Adrenal gland (tissue), 12 donors: Measurements from ENCODE around the gene MKX. TPM values are rescaled to one million over a fixed set of nuclear protein-coding genes. Genes with fewer than 3 reads are reported as not detected.

Experiments
- DNase-seq, 7 donors: peaks; one replicate each; pipeline ENCODE4 v3.0.0-alpha.2; 2019 to 2020
- H3K27ac ChIP-seq, 5 donors: fragments of 200-600 bp; sonication (generic) in 4 of 5; 1 replicate in 3 of 5; 2 replicates in 2 of 5; pipeline versions ENCODE4 v1.5.1 to v1.8.0; 2016 to 2020; ENCODE audit warnings: mild to moderate bottlenecking in 1 of 5
- H3K27me3 ChIP-seq: fragments of 200-600 bp; 2 replicates; pipeline ENCODE4 v1.8.0; 2021
- H3K36me3 ChIP-seq, 2 donors: fragments of 200-600 bp; replicated peaks in 1 of 2; 1 replicate in 1 of 2; 2 replicates in 1 of 2; pipeline versions ENCODE4 v1.5.1 to v1.8.0; 2018 to 2022
- H3K4me1 ChIP-seq, 2 donors: fragments of 200-600 bp; replicated peaks in 1 of 2; 1 replicate in 1 of 2; 2 replicates in 1 of 2; pipeline versions ENCODE4 v1.5.1 to v1.8.0; 2018 to 2021
- H3K4me3 ChIP-seq, 4 donors: fragments of 200-600 bp; sonication (generic) in 3 of 4; one replicate each; pipeline ENCODE4 v1.5.1; 2016 to 2018
- H3K9me3 ChIP-seq, 3 donors: fragments of 200-600 bp; sonication (generic) in 1 of 3; replicated peaks in 1 of 3; 1 replicate in 2 of 3; 2 replicates in 1 of 3; pipeline versions ENCODE4 v1.5.1 to v1.8.0; 2016 to 2021
- POLR2A ChIP-seq, 2 donors: fragments of 450-650 bp; IDR thresholded peaks; one replicate each; pipeline ENCODE4 v1.6.1; 2017; ENCODE audit warnings: antibody characterized with exemption in 2 of 2, mild to moderate bottlenecking in 2 of 2, moderate library complexity in 1 of 2
- WGBS, 4 donors: extraction: QIAGEN DNeasy Blood & Tissue Kit in 2 of 4; methylation state at CpG; one replicate each; pipeline versions ENCODE4 v1.1.5 to v1.1.7; 2013 to 2017; 5-methylcytosine and 5-hydroxymethylcytosine counted together
- intact Hi-C, 2 donors: fragments of 100-400 bp; cut with DNase I; formaldehyde crosslinking; loops; one replicate each; pipeline versions ENCODE4 v1.14.1 to v1.15.0; 2022 to 2023
- polyA plus RNA-seq, 3 donors: library from polyadenylated mRNA; stranded (reverse); fragments of 200-250 nt in 2 of 3; fragments of 350-450 nt in 1 of 3; fragmentation: Illumina TruSeq in 1 of 3; extraction: RNeasy Lipid Tissue Mini Kit (QIAGEN cat#74804) in 1 of 3; gene quantifications; one replicate each; pipeline ENCODE4 v1.2.3, GENCODE V29; 2013 to 2014
- total RNA-seq, 9 donors: library from RNA; depleted of rRNA in 4 of 9; stranded (reverse); fragments of >200 nt in 4 of 9; fragments of 120-200 nt in 1 of 9; fragmentation: NEBNext Ultra II Directional in 1 of 9; extraction: Animal tissue kit (Norgen Biotek cat#: 25700) in 1 of 9; gene quantifications; one replicate each; pipeline versions ENCODE4 v1.1.0 to v1.2.4, GENCODE V29; 2013 to 2023
- TF ChIP-seq, protein P1 (sequence below), 6 experiments: fragments of 450-650 bp in 4 of 6; fragments of 200-600 bp in 2 of 6; sonication (generic) in 1 of 6; IDR thresholded peaks; 1 replicate in 5 of 6; 2 replicates in 1 of 6; pipeline versions ENCODE4 v1.5.1 to v1.8.0; 2016 to 2021; ENCODE audit warnings: antibody characterized with exemption in 6 of 6, mild to moderate bottlenecking in 2 of 6, moderate library complexity in 1 of 6
- donor health status: healthy with polysubstance abuse.
- donor health status: Bipolar disorder and iron deficiency.
- donor health status: DM: yes; HTN: yes; CAD: no.
- donor health status: DM: no; HTN: no; CAD: no.
- donor health status: DM: no; HTN: no; CAD: no.
- donor health status: DM: yes; HTN: yes; CAD: no.

Gene MKX
- total and polyA plus RNA-seq, 12 donors: 0.06 to 5.4 (median 1.3) TPM

- intact Hi-C loops: no loop called here
- Histone ChIP-seq H3K36me3 (no peaks in the 10 kb centered on the region), H3K27ac (no peak overlapping the region), H3K27me3 (no peaks in the 10 kb centered on the region), H3K9me3 (no peaks in the 10 kb centered on the region), H3K4me3 (no peak overlapping the region), H3K4me1 (no peaks in the 10 kb centered on the region)
- TF ChIP-seq, protein P1, sequence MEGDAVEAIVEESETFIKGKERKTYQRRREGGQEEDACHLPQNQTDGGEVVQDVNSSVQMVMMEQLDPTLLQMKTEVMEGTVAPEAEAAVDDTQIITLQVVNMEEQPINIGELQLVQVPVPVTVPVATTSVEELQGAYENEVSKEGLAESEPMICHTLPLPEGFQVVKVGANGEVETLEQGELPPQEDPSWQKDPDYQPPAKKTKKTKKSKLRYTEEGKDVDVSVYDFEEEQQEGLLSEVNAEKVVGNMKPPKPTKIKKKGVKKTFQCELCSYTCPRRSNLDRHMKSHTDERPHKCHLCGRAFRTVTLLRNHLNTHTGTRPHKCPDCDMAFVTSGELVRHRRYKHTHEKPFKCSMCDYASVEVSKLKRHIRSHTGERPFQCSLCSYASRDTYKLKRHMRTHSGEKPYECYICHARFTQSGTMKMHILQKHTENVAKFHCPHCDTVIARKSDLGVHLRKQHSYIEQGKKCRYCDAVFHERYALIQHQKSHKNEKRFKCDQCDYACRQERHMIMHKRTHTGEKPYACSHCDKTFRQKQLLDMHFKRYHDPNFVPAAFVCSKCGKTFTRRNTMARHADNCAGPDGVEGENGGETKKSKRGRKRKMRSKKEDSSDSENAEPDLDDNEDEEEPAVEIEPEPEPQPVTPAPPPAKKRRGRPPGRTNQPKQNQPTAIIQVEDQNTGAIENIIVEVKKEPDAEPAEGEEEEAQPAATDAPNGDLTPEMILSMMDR (IDR thresholded peaks at IDR 0.05): no peak
- no peak for TF ChIP-seq POLR2A (IDR thresholded peaks at IDR 0.05)
- DNase-seq: no peak
- WGBS, 4 donors: 46 to 62% (median 61%) methylated on average over 5 of the region's 5 CpGs
Measured at GRCh38 chr10:27679369-27679912, 66.2 kb downstream of the MKX start.

DNA sequence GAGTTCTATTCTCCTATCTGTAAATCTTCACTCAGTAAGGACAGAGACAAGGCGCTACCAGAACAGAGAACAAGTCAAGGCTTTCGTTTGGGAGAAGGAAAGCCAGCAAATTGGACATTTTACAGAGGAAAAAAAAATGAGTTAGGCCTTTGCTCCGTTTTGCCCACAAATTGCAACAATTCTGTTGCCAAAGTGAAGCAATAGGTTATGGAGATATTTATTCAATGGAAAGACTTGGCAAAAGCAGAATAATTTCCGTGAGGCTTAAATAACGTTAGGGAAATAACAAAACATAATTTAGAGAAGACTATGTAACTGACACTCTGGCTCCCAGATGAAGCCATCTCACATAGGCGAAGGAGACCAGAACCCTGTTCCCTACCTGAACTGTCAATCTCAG, 67.5 kb downstream of the MKX start:
- Histone ChIP-seq H3K4me1 (no peaks in the 10 kb centered on the region), H3K27me3 (no peaks in the 10 kb centered on the region), H3K36me3 (no peaks in the 10 kb centered on the region), H3K4me3 (no peak overlapping the region), H3K9me3 (no peaks in the 10 kb centered on the region), H3K27ac (no peak overlapping the region)
- WGBS, 4 donors: 66 to 70% (median 68%) methylated on average over 6 of the region's 6 CpGs
- intact Hi-C loops: no loop called here
- TF ChIP-seq, protein P1 (IDR thresholded peaks at IDR 0.05): no peak
- no peak for TF ChIP-seq POLR2A (IDR thresholded peaks at IDR 0.05)
- no peak for DNase-seq

- H3K9me3 ChIP-seq: no peaks in the 10 kb centered on the region
- H3K4me1 ChIP-seq: no peaks in the 10 kb centered on the region
- no peaks in the 10 kb centered on the region for H3K36me3 ChIP-seq
- intact Hi-C loops: no loop called here
- H3K27ac ChIP-seq: no peak overlapping the region
- no peak for DNase-seq
- no peaks in the 10 kb centered on the region for H3K27me3 ChIP-seq
- H3K4me3 ChIP-seq: no peak overlapping the region
- TF ChIP-seq, protein P1 (IDR thresholded peaks at IDR 0.05): no peak
- TF ChIP-seq POLR2A (IDR thresholded peaks at IDR 0.05): no peak
Measured at GRCh38 chr10:27673065-27673464, 72.6 kb downstream of the MKX start.

DNA sequence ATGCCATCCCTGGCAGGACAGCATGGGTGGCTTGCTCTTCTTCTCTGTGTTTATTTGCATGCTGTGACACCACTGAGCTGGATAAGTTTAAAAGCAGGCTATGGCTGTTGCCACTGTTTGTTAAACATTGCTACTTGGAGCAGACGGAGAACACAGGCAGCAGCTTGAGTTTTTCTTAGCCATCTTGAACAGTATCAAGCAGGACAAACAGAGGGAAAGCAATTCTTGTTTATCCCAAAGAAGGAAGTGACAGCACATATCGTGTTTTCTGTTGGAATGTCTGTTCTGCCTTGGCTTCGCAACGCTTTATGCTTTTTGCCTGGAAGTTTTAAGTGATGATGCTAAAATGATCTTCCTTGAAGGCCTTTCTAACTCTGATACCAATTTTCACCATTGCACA, 73.8 kb downstream of the MKX start:
- no peaks in the 10 kb centered on the region for H3K4me1 ChIP-seq
- TF ChIP-seq POLR2A (IDR thresholded peaks at IDR 0.05): no peak
- TF ChIP-seq, protein P1 (IDR thresholded peaks at IDR 0.05): no peak
- no peak for DNase-seq
- H3K4me3 ChIP-seq: no peak overlapping the region
- intact Hi-C loops: no loop called here
- no peaks in the 10 kb centered on the region for H3K27me3 ChIP-seq
- no peak overlapping the region for H3K27ac ChIP-seq
- 84 to 92% (median 89%) methylated on average over 4 of the region's 4 CpGs for WGBS, 4 donors
- H3K9me3 ChIP-seq: no peaks in the 10 kb centered on the region
- no peaks in the 10 kb centered on the region for H3K36me3 ChIP-seq
